A549 (cell line): Measurements from ENCODE around the gene NFIA.

Experiments used
- ATOH8 ChIP-seq: fragments of 250-450 bp; sonication (Bioruptor Pico); IDR thresholded peaks from 2 replicates; pipeline ENCODE4 v1.5.0; 2020; ENCODE audit warnings: low read depth, mild to moderate bottlenecking, moderate library complexity
- CTCF ChIP-seq: fragments of >200 bp; sonication (Bioruptor Twin); formaldehyde crosslinking; IDR thresholded peaks from 3 replicates; pipeline ENCODE4 v1.5.1; 2016
- EP300 ChIP-seq, 2 experiments: fragments of >200 bp; sonication (Bioruptor Twin); formaldehyde crosslinking; IDR thresholded peaks; 2 replicates in 1 of 2; 3 replicates in 1 of 2; pipeline ENCODE4 v1.6.1; 2016 to 2017
- JUN ChIP-seq, 2 experiments: fragments of >200 bp; sonication (Bioruptor Twin); formaldehyde crosslinking; IDR thresholded peaks; 2 replicates in 1 of 2; 3 replicates in 1 of 2; pipeline ENCODE4 v1.6.1; 2016 to 2017
- KDM1A ChIP-seq: fragments of 200-600 bp; sonication (generic); IDR thresholded peaks from 2 replicates; pipeline ENCODE4 v1.6.1; 2016; ENCODE audit warnings: low read depth, mild to moderate bottlenecking
- MAFK ChIP-seq: fragments of 450-650 bp; IDR thresholded peaks from 2 replicates; pipeline ENCODE4 v1.6.1; 2014; ENCODE audit not compliant: partially characterized antibody
- MAZ ChIP-seq: fragments of 150-350 bp; IDR thresholded peaks from 2 replicates; pipeline ENCODE4 v1.6.1; 2014; ENCODE audit warnings: antibody characterized with exemption, low read depth, low read length, borderline replicate concordance
- MYC ChIP-seq: IDR thresholded peaks from 2 replicates; pipeline ENCODE4 v1.6.1; 2012; ENCODE audit warnings: mild to moderate bottlenecking, inconsistent platforms, low read length, improper control_type of control experiment, borderline replicate concordance
- POLR2A ChIP-seq: IDR thresholded peaks from 2 replicates; pipeline ENCODE4 v1.6.1; 2012; ENCODE audit warnings: mild to moderate bottlenecking, low read length
- SMC3 ChIP-seq: fragments of >200 bp; sonication (Bioruptor Twin); formaldehyde crosslinking; IDR thresholded peaks from 3 replicates; pipeline ENCODE4 v1.6.1; 2018; ENCODE audit warnings: inconsistent platforms

GRCh38 chr1:61223140-61223539 lies 140.8 kb downstream of the NFIA start:
- TF ChIP-seq MYC (no peak), JUN (IDR thresholded peaks at IDR 0.05) (no peak), SMC3 (no peak), MAFK (no peak), EP300 (IDR thresholded peaks at IDR 0.05) (no peak), CTCF (no peak), KDM1A (no peak), ATOH8 (CRISPR knock-in tag) (no peak), MAZ (no peak), POLR2A (no peak)
